ENCODE measurements around the gene GRM8. TPM values are rescaled to one million over a fixed set of nuclear protein-coding genes. Genes with fewer than 3 reads are reported as not detected.

GRM8 gene
- total RNA-seq, 1 experiment from 2014 or later, result 1.8 TPM

GRCh38 chr7:127207806-127208205 lies 44.9 kb downstream of the GRM8 start:
- Histone ChIP-seq H2BK5ac (ENCODE audit: insufficient read length, low read length) (no peak overlapping the region), H3K4ac (ENCODE audit: low read depth, low read length) (no peak overlapping the region), H3K4me1 (ENCODE audit: insufficient read depth, low read length) (no peaks in the 10 kb centered on the region), H3K79me2 (ENCODE audit: insufficient read depth, low read length) (no peaks in the 10 kb centered on the region), H4K20me1 (ENCODE audit: control insufficient read depth, insufficient read depth, insufficient read length) (no peaks in the 10 kb centered on the region), H3K27me3 (ENCODE audit: insufficient read depth, low read length) (no peaks in the 10 kb centered on the region), H3T11ph (ENCODE audit: low read length) (no peak overlapping the region), H3K4me2 (ENCODE audit: insufficient read depth, insufficient read length, low read length) (no peak overlapping the region), H2BK15ac (ENCODE audit: low read depth, low read length) (no peak overlapping the region), H3K23ac (ENCODE audit: insufficient read length, low read depth, low read length) (no peak overlapping the region), H2BK20ac (ENCODE audit: low read depth, low read length, poor library complexity, severe bottlenecking) (no peak overlapping the region), H2BK12ac (ENCODE audit: insufficient read length, low read depth, low read length) (no peak overlapping the region), H4K5ac (ENCODE audit: insufficient read length, low read depth, low read length) (no peak overlapping the region), H4K8ac (replicated peaks; ENCODE audit: insufficient read length, low read depth, low read length) (no peak overlapping the region), H4K91ac (ENCODE audit: insufficient read length, low read depth, low read length) (no peak overlapping the region), H2BK120ac (ENCODE audit: low read depth, low read length, poor library complexity, severe bottlenecking) (no peak overlapping the region), H2AK5ac (ENCODE audit: insufficient read length, low read length) (no peak overlapping the region), H3K18ac (ENCODE audit: insufficient read length, low read depth, low read length) (no peak overlapping the region), H3K27ac (ENCODE audit: insufficient read length, low read depth, low read length) (no peak overlapping the region), H3K79me1 (ENCODE audit: insufficient read depth, low read depth, low read length, poor library complexity, severe bottlenecking) (no peaks in the 10 kb centered on the region), H3K23me2 (ENCODE audit: insufficient read length, low read depth, low read length, poor library complexity, severe bottlenecking) (no peaks in the 10 kb centered on the region), H2AFZ (ENCODE audit: low read length) (no peak overlapping the region), H3K56ac (ENCODE audit: insufficient read length, low read depth, low read length) (no peak overlapping the region), H3K9me3 (ENCODE audit: control insufficient read depth, low read depth, low read length) (no peaks in the 10 kb centered on the region), H3K9ac (ENCODE audit: extremely low read depth, insufficient read length, low read length) (no peak overlapping the region), H3K14ac (ENCODE audit: insufficient read depth, low read length) (no peak overlapping the region)
- no peak for DNase-seq
- Mint-ChIP-seq H3K27ac (no peak overlapping the region), H3K9me3 (no peaks in the 10 kb centered on the region), H3K4me3 (no peak overlapping the region), H3K27me3 (ENCODE audit: low read depth) (no peaks in the 10 kb centered on the region; the same call in none of the 2 replicates), H3K4me1 (no peaks in the 10 kb centered on the region), H3K36me3 (ENCODE audit: insufficient read depth in 1 of 3, low read depth in 3 of 3) (no peaks in the 10 kb centered on the region)
- no CpG with 5 or more reads among the region's 5 CpGs for WGBS (ENCODE audit: extremely low coverage, insufficient read length, low lambda C conversion rate)
- TF ChIP-seq CTCF (conservative IDR thresholded peaks at IDR 0.05), result no peak

Data from H9 (cell line).